AG20443 (cell line): Measurements from ENCODE around the gene F7.
"Not testable (repeated sequence)": the region's sequence is repeated elsewhere in the genome, so short reads cannot be mapped to it uniquely, and the experiment has no call there.

Experiments
- DNase-seq: peaks from one replicate; pipeline ENCODE4 v3.0.0; 2012; ENCODE audit warnings: low spot score, mixed read lengths

Gene F7

DNA sequence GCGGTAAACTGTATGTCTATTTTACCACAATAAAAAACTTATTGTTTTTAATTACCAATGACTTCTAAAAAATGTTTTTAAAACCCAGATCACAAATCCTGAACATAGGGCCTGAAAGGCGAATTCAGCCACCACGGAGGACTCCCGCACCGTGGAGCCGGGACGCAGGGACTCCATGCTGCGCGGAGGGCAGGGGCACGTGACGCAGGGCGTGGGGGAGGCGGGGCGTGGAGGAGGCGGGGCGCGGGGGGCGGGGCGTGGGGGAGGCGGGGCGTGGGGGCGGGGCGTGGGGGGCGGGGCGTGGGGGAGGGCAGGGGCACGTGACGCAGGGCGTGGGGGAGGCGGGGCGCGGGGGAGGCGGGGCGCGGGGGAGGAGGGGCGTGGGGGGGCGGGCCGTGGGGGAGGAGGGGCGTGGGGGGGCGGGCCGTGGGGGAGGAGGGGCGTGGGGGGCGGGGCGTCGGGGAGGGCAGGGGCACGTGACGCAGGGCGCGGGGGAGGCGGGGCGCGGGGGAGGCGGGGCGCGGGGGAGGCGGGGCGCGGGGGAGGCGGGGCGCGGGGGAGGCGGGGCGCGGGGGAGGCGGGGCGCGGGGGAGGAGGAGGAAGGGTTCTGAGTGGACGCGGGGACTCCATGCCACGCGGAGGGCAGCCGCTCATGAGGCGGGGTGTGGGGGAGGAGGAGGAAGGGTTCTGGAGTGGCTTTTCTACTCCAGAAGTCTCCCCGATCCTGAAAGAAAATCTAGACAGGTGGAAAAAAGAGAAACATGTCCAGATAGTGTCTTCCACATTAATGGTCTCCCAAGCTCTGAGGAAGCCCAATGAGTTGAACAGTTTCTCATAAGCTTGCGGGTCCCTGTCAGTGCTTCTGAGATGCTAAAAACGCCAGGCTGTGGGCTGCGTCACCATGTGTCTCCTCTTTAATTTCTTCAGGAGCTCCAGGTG is 48.5 kb downstream of the F7 start:
- DNase-seq, result peak; percentile 91

GRCh38 chr13:113155201-113155600 is 49.6 kb downstream of the F7 start:
- no peak for DNase-seq

DNA sequence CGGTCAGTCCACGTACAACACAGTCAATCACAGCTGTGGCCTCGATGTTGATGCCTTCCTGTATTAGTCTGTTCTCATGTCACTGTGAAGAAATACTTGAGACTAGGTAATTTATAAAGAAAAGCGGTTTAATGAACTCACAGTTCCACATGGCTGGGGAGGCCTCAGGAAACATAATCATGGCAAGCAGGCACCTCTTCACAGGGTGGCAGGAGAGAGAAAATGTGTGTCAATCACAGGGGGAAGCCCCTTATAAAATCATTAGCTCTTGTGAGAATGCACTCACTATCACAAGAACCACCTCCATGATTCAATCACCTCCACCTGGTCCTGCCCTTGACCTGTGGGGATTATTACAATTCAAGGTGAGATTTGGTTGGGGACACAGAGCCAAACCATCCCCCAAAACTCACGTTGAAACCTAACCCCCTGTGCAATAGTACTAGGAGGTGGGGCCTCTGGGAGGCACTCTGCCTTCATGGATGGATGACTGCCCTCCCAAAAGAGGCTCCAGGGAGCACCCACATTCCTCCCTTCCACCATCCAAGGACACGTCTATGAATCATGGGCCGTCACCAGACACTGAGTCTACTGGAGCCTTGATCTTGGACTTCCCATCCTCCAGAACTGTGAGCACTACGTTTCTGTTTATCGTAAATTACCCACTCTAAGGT is 50.5 kb downstream of the F7 start:
- DNase-seq, result no peak

DNA sequence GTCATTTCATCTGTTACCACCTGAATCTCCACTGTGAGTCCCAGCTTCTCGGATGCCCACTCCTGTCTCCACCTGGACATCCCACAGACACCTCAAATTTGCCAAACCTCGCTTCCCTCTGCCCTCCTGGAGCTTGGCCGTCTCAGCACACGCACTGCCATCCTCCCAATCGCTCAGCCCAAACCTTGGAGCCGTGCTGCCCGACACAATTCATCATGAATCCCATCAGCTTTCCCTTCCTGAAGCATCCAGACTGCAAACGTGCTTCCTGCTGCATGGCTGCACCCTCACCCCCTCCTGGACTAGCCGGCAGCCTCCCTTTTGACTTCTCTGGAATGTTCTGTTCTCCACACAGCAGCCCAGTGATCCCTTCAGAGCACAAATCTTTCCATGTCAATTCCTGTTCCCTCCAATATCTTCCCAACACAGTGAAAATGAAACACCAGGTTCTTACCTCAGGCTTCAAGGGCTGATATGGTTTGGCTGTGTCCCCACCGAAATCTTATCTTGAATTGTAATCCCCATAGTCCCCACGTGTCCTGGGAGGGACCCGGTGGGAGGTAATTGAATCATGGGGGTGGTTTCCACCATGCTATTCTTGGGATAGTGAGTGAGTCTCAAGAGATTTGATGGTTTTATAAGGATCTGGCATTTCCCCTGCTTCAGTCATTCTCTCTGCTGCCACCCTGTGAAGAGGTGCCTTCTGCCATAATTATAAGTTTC is 51.8 kb downstream of the F7 start:
- DNase-seq, result no peak

GRCh38 chr13:113157929-113158747 is 52.5 kb downstream of the F7 start, which contains the start of gene PROZ:
PROZ (plus strand) TSS chr13:113158648; CDS start chr13:113158661, 13 bp downstream.
- DNase-seq, result no peak

DNA sequence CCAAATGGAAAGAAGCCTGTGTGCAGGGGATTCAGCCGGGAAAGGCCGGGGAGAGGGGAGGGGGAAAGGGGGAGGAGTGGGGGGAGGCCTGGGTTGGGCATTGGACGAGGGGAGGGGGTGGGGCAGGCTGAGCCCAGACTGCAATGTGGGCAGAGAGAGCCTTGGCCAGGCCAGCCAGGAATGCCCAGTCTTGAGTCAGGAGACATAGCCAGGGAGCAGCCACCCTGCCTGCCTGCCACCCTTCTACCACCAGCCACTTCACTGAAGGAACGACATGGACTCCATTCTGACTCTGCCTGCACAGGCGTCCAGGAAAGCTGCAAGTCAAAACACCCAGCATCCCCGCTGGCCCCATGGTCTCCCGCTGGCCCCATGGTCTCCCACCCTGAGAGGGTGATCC is 53.4 kb downstream of the F7 start:
- no peak for DNase-seq

DNA sequence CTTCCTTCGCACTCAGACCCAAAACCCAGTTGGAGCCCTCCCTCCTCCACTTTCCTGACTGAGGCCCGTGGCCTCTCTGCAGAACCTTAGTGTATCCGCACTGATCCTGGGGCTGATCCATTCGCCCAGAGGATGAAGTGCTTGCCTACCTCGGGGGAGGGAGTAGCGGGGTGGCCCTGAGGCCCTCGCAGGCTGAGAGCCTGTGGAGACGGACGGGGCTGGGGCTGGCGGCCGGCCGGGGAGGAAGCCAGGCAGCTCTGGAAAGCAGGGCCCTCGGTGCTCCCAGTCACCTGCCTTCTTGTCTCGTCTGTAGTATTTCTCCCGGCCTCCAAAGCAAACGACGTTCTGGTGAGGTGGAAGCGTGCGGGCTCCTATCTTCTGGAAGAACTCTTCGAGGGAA is 54.1 kb downstream of the F7 start:
- DNase-seq, result no peak

GRCh38 chr13:113160983-113161382 is 55.4 kb downstream of the F7 start:
- no peak for DNase-seq

DNA sequence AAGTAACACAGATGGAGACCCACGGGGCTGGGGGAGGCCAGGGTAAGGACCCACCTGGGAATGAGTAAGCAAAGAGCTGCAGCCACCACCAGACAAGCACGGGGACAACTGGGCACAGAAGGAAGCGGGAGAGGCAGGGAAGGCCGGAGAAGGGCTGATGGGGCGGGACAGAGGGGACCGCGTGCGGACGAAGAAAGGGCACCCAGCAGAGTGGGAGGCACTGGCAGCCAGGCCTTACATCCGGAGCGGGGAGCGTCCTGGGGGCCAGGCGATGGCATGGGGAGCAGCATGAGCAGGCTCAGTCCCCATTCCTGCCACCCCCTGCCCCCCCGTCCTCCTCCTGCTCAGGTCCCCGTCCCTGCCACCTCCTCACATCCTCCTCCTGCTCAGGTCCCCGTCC is 55.8 kb downstream of the F7 start:
- DNase-seq, result peak; percentile 27

GRCh38 chr13:113161975-113162374 is 56.4 kb downstream of the F7 start:
- DNase-seq, result not testable (repeated sequence)

GRCh38 chr13:113162783-113163685 is 57.4 kb downstream of the F7 start:
- DNase-seq, result no peak

GRCh38 chr13:113164492-113164891 is 58.9 kb downstream of the F7 start:
- no peak for DNase-seq

GRCh38 chr13:113166266-113166665 is 60.7 kb downstream of the F7 start:
- DNase-seq, result no peak

- DNase-seq, result no peak
Measured at GRCh38 chr13:113166681-113167080, 61.1 kb downstream of the F7 start.

DNA sequence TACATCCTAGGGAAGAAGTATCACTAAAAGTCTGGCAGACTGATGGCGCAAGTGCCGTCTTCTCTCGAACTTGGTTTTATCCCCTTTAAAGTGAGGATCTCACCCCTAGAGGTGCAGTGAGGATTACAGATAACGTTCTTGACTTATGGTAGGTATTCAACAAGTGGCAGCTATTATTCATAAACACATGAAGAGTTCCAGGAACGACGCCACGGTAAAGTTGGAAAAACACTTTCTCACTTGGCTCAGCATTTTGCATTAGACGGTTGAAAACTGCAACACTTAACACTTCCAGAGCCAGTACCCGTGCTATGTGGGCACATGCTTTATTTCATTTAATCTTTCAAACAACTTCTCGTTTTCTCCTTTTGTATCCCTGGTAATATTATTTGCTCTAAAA is 61.6 kb downstream of the F7 start:
- no peak for DNase-seq

- DNase-seq, result no peak
Measured at GRCh38 chr13:113167575-113167974, 62.0 kb downstream of the F7 start.

DNA sequence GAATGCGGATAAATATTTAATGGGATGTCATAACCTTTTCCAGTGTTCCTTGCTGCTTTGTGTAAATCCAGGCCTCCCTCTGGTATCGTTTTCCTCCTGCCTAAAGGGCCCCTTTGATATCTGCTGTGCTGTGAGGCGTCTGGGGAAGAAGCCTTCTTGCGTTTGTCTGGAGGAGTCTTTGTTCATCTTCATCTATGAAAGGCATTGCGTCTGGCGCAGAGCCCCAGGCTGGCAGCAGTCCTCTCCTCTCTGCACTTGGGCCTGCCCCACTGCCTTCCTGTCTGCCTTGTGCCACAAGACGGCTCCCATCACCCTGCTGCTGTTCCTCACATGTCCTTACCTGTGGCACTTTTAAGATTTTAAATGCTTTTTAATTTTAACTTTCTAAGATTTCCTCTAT is 62.6 kb downstream of the F7 start:
- DNase-seq, result no peak

- no peak for DNase-seq
Measured at GRCh38 chr13:113169277-113170272, 64.0 kb downstream of the F7 start.
